Fibroblast of villous mesenchyme (primary cell): ENCODE data around the gene ASIC2. TPM values are rescaled to one million over a fixed set of nuclear protein-coding genes. Genes with fewer than 3 reads are reported as not detected.

Source experiments
- DNase-seq: peaks from one replicate; pipeline ENCODE4 v3.0.0-alpha.2; 2010; ENCODE audit warnings: low read depth
- H3K4me3 ChIP-seq: 2 replicates; pipeline ENCODE4 v1.5.1; 2011; ENCODE audit warnings: low read depth, mild to moderate bottlenecking, low read length
- total RNA-seq: library from RNA; depleted of rRNA; stranded (reverse); fragments of >200 nt; gene quantifications from 2 replicates; pipeline ENCODE4 v1.2.3, GENCODE V29; 2012
- TF ChIP-seq, protein P1 (sequence below): IDR thresholded peaks from 2 replicates; pipeline ENCODE4 v1.5.1; 2012; ENCODE audit warnings: low read depth, mild to moderate bottlenecking, low read length; ENCODE audit not compliant: insufficient read depth

The ASIC2 gene
- total RNA-seq, 1 donor = not detected

DNA sequence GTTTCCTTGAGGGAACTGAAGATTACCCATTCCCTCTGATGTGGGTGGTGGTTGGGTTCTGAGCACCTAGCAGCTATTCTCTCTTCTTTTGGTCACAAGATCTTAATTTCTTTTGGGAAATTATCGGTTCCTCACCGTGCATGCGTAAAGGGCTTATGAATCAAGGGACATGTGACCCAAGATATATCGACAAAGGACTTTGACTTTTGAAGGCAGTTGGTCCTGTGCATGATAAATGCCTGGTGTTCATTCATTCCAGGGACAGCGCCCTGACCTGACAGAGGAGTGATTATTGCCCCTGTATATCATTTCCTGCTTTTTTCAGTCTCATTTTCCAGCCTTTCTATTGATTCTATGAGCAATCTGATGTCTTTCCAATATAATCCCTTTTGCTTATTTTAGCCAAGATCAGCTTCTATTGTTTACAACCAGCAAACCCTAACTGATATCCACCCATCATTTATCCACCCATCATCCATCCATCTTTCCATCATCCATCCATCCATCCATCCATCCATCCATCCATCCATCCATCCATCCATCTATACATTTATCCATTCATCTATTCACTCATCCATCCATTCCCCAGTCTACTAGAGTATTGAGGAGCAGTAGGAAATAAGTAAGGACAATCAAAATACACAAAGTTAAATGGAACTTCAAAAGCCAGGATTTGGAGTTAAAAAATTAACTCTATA is 25.1 kb downstream of the ASIC2 start:
- H3K4me3 ChIP-seq = no peak overlapping the region
- TF ChIP-seq, protein P1, sequence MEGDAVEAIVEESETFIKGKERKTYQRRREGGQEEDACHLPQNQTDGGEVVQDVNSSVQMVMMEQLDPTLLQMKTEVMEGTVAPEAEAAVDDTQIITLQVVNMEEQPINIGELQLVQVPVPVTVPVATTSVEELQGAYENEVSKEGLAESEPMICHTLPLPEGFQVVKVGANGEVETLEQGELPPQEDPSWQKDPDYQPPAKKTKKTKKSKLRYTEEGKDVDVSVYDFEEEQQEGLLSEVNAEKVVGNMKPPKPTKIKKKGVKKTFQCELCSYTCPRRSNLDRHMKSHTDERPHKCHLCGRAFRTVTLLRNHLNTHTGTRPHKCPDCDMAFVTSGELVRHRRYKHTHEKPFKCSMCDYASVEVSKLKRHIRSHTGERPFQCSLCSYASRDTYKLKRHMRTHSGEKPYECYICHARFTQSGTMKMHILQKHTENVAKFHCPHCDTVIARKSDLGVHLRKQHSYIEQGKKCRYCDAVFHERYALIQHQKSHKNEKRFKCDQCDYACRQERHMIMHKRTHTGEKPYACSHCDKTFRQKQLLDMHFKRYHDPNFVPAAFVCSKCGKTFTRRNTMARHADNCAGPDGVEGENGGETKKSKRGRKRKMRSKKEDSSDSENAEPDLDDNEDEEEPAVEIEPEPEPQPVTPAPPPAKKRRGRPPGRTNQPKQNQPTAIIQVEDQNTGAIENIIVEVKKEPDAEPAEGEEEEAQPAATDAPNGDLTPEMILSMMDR = no peak
- DNase-seq = no peak

DNA sequence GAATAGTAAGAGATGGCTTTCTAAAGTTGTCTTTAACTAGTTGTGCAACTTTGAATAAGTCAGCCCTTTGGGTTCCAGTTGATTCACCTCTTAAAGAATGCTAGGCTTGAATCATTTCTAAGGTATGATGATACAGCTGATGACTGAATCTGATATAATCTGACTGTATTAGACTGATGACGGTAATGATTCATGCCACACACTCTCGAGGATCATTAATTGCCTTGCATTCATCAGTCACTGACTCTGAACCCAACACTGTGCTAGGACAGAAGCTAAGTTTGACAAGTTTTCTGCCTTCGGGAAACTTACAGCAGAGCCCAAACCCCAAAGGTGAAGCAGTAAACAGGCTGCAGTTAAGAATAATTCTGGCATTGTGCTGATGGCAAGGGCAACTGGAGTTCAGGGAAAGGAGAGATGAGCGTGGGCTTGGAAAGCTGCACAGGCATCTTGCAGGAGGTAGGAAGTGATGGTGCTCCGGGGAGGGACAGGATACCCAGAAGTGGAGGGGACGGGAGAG is 25.8 kb downstream of the ASIC2 start:
- peak; percentile 69 for DNase-seq
- TF ChIP-seq, protein P1 = no peak
- H3K4me3 ChIP-seq = no peak overlapping the region

DNA sequence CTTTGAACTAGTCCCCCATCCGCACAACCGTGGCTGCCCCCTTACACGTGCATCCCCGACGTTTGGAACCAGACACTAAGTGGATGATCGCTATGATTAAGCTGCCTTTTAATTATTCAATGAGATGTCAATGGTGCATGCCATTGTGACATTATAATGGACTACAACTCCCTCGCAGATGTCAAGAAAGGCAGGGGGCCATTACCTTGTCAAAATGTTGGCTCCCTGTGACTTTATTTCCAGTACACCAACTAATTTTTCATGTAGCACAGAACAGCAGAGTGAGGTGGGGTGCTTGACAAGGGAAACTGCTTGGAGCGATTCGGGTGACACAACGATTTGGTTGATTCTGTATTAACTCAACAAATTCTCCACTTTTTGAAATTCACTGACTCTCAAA is 26.5 kb downstream of the ASIC2 start:
- no peak overlapping the region for H3K4me3 ChIP-seq
- TF ChIP-seq, protein P1 = no peak
- no peak for DNase-seq

DNA sequence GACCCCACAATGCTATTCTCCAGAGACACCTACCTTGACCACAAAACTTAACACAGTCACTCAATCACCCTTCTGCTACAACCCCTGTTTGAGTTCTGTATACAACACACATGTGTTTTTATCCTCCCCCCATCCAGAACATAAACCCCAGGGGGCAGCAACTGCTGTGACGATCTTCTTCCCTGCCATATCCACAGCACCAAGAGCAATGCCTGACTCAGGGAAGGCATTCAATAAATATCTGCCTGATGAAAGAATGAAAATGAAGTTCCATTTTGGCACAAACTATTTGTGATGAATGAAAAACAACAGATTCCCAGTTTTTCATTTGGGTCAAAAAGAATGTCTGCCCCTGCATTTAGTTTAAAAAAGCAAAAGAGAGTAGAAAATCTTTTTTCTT is 27.0 kb downstream of the ASIC2 start:
- DNase-seq = peak; percentile 7
- TF ChIP-seq, protein P1 = no peak
- H3K4me3 ChIP-seq = no peak overlapping the region

DNA sequence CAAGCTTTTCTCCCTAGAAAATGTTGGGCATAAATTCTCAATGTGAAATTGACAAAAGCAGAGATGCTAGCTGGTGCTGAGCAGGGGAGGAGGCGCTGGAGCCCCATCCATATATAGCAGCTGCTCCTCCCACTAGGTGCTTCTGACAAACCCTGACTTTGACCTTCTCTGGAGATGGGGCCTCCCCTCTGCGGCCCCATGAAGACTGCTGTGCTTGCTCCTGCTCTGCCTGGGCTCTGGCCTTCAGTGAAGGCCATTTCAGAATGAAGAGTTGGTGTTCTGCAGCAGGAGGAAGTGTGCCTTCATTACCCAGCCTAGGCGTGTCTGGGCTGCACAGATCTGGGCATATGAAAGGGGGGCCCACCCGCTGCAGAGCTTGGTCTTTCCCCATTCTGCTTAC is 29.7 kb downstream of the ASIC2 start:
- TF ChIP-seq, protein P1 = no peak
- no peak overlapping the region for H3K4me3 ChIP-seq
- DNase-seq = no peak

DNA sequence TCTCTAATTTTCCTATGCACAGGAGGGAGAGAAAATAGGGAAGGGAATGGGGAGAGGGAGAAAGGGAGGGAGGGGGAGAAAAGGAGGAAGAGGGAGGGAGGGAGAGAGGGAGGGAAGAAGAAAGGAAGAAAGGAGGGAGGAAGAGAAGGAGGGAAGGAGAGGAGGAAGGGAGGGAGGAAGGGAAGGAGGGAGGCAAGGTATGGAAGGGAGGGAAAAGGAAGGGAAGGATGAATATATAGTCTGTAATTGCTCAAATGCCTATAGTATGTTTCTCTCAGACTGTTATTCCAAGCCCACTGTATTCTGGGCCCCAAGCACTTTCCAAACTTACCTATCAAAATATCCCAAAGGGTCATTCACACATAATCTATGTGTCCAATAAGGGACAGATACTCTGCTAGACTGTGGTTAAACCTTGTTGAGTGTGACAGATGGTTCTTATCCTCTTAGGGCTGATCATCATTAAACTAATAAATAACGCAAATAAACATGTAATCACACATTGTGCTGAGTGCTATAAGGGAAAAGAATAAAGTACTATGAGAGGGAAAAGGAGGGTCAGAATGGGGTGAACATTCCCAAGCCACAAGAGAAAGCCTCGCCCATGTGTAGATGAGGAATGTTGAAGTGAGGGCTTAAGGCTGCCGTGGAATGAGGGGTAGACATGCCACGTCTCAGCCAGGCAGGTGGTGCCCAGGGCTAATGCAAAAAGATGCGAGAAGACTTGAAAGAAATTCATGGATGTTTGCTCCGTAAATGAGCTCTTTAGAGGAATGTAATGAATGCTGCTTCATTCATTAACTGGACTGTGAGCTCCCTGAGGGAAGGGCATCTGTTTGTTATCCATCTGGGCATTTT is 30.6 kb downstream of the ASIC2 start:
- H3K4me3 ChIP-seq = no peak overlapping the region
- TF ChIP-seq, protein P1 = no peak
- DNase-seq = no peak
